ENCODE data around the gene COL4A6. TPM values are rescaled to one million over a fixed set of nuclear protein-coding genes. Genes with fewer than 3 reads are reported as not detected.

COL4A6 gene
- total RNA-seq, 1 donor from 2014 or later: 6.1 TPM

GRCh38 chrX:108348525-108348924 lies 89.7 kb downstream of the COL4A6 start:
- intact Hi-C loops (cut with DNase I): no loop called here
- no peak for DNase-seq (ENCODE audit: low spot score)

GRCh38 chrX:108347800-108348199 lies 90.4 kb downstream of the COL4A6 start:
- intact Hi-C loops (cut with DNase I): no loop called here
- no peak for DNase-seq (ENCODE audit: low spot score)

GRCh38 chrX:108344216-108344615 lies 94.0 kb downstream of the COL4A6 start:
- DNase-seq (ENCODE audit: low spot score): no peak
- intact Hi-C loops (cut with DNase I): no loop called here

- DNase-seq (ENCODE audit: low spot score): no peak
- intact Hi-C loops (cut with DNase I): no loop called here
Measured at GRCh38 chrX:108341947-108342346, 96.3 kb downstream of the COL4A6 start.

- intact Hi-C loops (cut with DNase I): no loop called here
- no peak for DNase-seq (ENCODE audit: low spot score)
Measured at GRCh38 chrX:108332281-108332680, 105.9 kb downstream of the COL4A6 start.

GRCh38 chrX:108331126-108331909 lies 106.9 kb downstream of the COL4A6 start:
- DNase-seq (ENCODE audit: low spot score): no peak
- intact Hi-C loops (cut with DNase I): no loop called here

GRCh38 chrX:108323751-108324150 lies 114.5 kb downstream of the COL4A6 start:
- DNase-seq (ENCODE audit: low spot score): no peak
- intact Hi-C loops (cut with DNase I): no loop called here

GRCh38 chrX:108322234-108322633 lies 116.0 kb downstream of the COL4A6 start:
- intact Hi-C loops (cut with DNase I): no loop called here
- no peak for DNase-seq (ENCODE audit: low spot score)

GRCh38 chrX:108316456-108316855 lies 121.8 kb downstream of the COL4A6 start:
- no peak for DNase-seq (ENCODE audit: low spot score)
- intact Hi-C loops (cut with DNase I): no loop called here

GRCh38 chrX:108313669-108314068 lies 124.6 kb downstream of the COL4A6 start:
- no peak for DNase-seq (ENCODE audit: low spot score)
- intact Hi-C loops (cut with DNase I): no loop called here

- no peak for DNase-seq (ENCODE audit: low spot score)
- intact Hi-C loops (cut with DNase I): no loop called here
Measured at GRCh38 chrX:108312957-108313356, 125.3 kb downstream of the COL4A6 start.

GRCh38 chrX:108312011-108312410 lies 126.2 kb downstream of the COL4A6 start:
- DNase-seq (ENCODE audit: low spot score): no peak
- intact Hi-C loops (cut with DNase I): no loop called here

- intact Hi-C loops (cut with DNase I): no loop called here
- DNase-seq (ENCODE audit: low spot score): no peak
Measured at GRCh38 chrX:108310506-108310905, 127.7 kb downstream of the COL4A6 start.

- intact Hi-C loops (cut with DNase I): loop anchor here (10.0 kb wide), 1 partner anchor 126 kb away; the partner anchor contains the start of genes COL4A5 and COL4A6
Measured at GRCh38 chrX:108309144-108309543, 129.1 kb downstream of the COL4A6 start.

GRCh38 chrX:108307132-108308085 lies 130.8 kb downstream of the COL4A6 start:
- intact Hi-C loops (cut with DNase I): loop anchor here (10.0 kb wide), 1 partner anchor 127 kb away; the partner anchor contains the start of genes COL4A5 and COL4A6

More at GRCh38 chrX:108309144-108309543, 129.1 kb downstream of the COL4A6 start:
- DNase-seq (ENCODE audit: low spot score): no peak

GRCh38 chrX:108306086-108306485 lies 132.1 kb downstream of the COL4A6 start:
- no peak for DNase-seq (ENCODE audit: low spot score)
- intact Hi-C loops (cut with DNase I): loop anchor here (10.0 kb wide), 1 partner anchor 129 kb away; the partner anchor contains the start of genes COL4A5 and COL4A6

More at GRCh38 chrX:108307132-108308085, 130.8 kb downstream of the COL4A6 start:
- no peak for DNase-seq (ENCODE audit: low spot score)

GRCh38 chrX:108304757-108305156 lies 133.5 kb downstream of the COL4A6 start:
- intact Hi-C loops (cut with DNase I): loop anchor here (10.0 kb wide), 1 partner anchor 130 kb away; the partner anchor contains the start of genes COL4A5 and COL4A6
- DNase-seq (ENCODE audit: low spot score): no peak

GRCh38 chrX:108304210-108304609 lies 134.0 kb downstream of the COL4A6 start:
- no peak for DNase-seq (ENCODE audit: low spot score)
- intact Hi-C loops (cut with DNase I): loop anchor here (10.0 kb wide), 1 partner anchor 131 kb away; the partner anchor contains the start of genes COL4A5 and COL4A6

- no peak for DNase-seq (ENCODE audit: low spot score)
- intact Hi-C loops (cut with DNase I): loop anchor here (10.0 kb wide), 1 partner anchor 131 kb away; the partner anchor contains the start of genes COL4A5 and COL4A6
Measured at GRCh38 chrX:108303682-108304081, 134.5 kb downstream of the COL4A6 start.

GRCh38 chrX:108299704-108300103 lies 138.5 kb downstream of the COL4A6 start:
- no peak for DNase-seq (ENCODE audit: low spot score)
- intact Hi-C loops (cut with DNase I): loop anchor here (10.0 kb wide), 1 partner anchor 135 kb away; the partner anchor contains the start of genes COL4A5 and COL4A6
